PFSK-1 (cell line): ENCODE results near the gene INF2.

Experiments
- POLR2AphosphoS5 ChIP-seq: IDR thresholded peaks from 2 replicates; pipeline ENCODE4 v1.6.1; 2012; ENCODE audit warnings: low read depth, mild to moderate bottlenecking, control low read depth, low read length, moderate library complexity
- REST ChIP-seq, 2 experiments: IDR thresholded peaks; 2 replicates each; pipeline versions ENCODE4 v1.6.1 to v1.8.0; 2011 to 2012; ENCODE audit warnings: low read depth in 2 of 2, low read length in 2 of 2, control low read depth in 1 of 2, inconsistent platforms in 1 of 2, mild to moderate bottlenecking in 1 of 2, moderate library complexity in 1 of 2; ENCODE audit not compliant: insufficient read depth in 1 of 2

DNA sequence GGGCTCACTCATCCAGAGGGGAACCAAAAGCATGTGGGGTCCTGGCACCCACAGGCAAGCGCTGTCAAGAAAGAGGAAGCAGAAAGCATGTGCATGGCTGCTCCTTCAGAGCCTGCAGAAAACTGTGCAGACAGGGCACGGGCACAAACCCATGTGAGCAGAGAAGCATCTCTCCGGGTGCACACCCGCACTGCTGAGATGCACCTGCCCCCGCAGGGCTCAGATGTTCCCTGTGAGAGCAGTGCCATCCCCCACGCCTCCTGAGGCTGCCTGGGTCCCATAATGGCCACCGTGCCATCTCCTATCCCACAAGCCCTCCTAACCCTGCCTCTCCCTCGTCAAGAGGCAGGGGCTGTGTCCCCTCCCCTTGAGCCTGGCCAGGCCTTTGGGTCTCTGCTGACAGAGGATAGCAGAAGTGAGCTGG lies 32.3 kb upstream of the INF2 start:
- TF ChIP-seq POLR2AphosphoS5 (no peak), REST (IDR thresholded peaks at IDR 0.05; ENCODE audit: insufficient read depth in 1 of 2, low read depth in 2 of 2, low read length in 2 of 2) (no peak)
